GM12892 (cell line): Measurements from ENCODE around the gene RAMP3.

Source experiments
- DNase-seq: peaks from one replicate; pipeline ENCODE4 v3.0.0; 2011; ENCODE audit not compliant: insufficient read length
- FAIRE-seq: peaks from 2 replicates; lab custom pipeline; 2011; peaks lifted over from hg19 to GRCh38; lab: Jason Lieb, UNC
- POLR2A ChIP-seq: IDR thresholded peaks from 2 replicates; pipeline ENCODE4 v1.6.1; 2011; ENCODE audit warnings: low read depth, low read length, control low read depth
- POLR2AphosphoS5 ChIP-seq: IDR thresholded peaks from 2 replicates; pipeline ENCODE4 v1.6.1; 2011; ENCODE audit warnings: low read depth, low read length, control low read depth
- TAF1 ChIP-seq: IDR thresholded peaks from 2 replicates; pipeline ENCODE4 v1.6.1; 2011; ENCODE audit warnings: low read depth, mild to moderate bottlenecking, control low read depth, low read length, borderline replicate concordance

The RAMP3 gene

GRCh38 chr7:45215601-45216062, 58.0 kb downstream of the RAMP3 start:
- TF ChIP-seq TAF1 (no peak), POLR2AphosphoS5 (no peak), POLR2A (no peak)
- DNase-seq (no peak), FAIRE-seq (no peak)

DNA sequence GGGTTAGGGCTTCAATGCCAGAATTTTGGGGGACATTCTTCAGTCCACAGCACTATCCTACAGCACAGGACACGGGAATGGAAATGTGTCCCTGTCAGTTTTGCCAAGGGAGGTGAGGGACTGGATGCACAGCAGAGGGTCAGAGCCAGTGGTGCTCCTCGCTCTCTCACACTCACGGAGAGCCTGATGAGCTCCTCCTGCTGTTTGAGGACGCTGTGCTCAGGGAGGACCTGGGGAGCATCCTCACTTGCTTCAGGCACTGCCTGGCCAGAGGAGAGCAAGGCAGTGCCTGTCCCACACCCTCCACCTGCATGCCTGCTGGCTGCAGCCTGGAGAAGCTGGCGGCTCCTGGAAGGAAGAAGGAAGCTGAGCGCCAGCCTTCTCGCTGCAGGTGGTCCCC, 58.6 kb downstream of the RAMP3 start:
- FAIRE-seq = no peak
- TF ChIP-seq TAF1 (no peak), POLR2A (no peak), POLR2AphosphoS5 (no peak)
- DNase-seq = no peak

- FAIRE-seq (no peak), DNase-seq (no peak)
- TF ChIP-seq POLR2A (no peak), POLR2AphosphoS5 (no peak), TAF1 (no peak)
These were observed 59.1 kb downstream of the RAMP3 start for GRCh38 chr7:45216622-45217165.

DNA sequence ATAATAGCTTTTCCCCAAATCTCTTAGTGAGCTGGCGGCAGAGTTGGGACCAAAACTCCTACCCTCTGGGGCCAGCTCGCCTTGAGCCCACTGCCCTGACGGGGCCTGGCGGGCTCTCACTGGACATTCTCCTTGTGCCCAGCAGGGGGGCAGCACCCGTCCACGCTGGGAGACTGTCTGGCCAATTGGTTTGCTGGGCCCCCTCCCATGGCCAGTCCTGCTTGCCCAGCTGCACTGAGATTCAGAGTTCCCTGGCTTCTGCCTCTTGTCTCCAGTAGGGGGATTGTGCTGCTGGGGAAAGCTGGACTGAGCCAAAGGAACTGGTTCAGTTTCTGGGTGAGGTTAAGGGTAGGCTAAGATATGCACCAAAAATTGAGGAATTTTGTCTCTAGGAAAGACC, 59.8 kb downstream of the RAMP3 start:
- FAIRE-seq (no peak), DNase-seq (no peak)
- TF ChIP-seq TAF1 = no peak
- TF ChIP-seq POLR2AphosphoS5 = no peak
- no peak for TF ChIP-seq POLR2A

- FAIRE-seq = no peak
- TF ChIP-seq POLR2A (no peak), POLR2AphosphoS5 (no peak), TAF1 (no peak)
- no peak for DNase-seq
These were observed 61.5 kb downstream of the RAMP3 start for GRCh38 chr7:45219130-45219529.

DNA sequence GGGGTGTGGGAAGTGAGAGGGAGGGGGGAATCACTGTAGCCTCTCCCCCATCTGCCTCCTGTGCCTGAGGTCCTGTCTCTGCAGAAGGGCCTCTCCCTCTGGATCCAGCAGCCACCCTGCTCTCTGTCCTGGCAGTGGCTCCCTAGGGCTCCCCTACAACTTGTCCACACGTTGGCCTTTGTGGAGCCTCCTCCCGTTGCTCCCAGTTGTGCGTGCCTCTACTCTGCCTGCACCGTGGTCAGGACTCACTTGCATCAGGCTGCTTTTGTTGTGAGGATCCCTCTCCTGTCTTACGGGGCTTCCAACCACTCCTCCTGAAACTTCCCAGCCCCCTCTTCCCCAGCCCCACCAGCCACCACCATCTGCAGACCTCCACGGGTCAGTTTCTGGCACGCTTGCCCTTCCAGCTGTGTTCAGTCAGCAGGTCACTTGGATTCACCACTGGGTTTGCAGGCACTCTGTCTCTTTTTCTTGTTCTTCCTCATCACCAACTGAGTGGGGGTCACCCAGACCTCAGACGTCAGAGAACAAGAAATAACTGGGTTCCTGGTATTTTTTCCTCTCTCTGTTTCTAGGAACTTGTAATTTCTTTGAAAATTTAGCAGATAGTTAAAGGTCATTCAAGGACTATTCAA, 62.3 kb downstream of the RAMP3 start:
- DNase-seq = no peak
- FAIRE-seq = no peak
- TF ChIP-seq TAF1 (no peak), POLR2A (no peak), POLR2AphosphoS5 (no peak)

DNA sequence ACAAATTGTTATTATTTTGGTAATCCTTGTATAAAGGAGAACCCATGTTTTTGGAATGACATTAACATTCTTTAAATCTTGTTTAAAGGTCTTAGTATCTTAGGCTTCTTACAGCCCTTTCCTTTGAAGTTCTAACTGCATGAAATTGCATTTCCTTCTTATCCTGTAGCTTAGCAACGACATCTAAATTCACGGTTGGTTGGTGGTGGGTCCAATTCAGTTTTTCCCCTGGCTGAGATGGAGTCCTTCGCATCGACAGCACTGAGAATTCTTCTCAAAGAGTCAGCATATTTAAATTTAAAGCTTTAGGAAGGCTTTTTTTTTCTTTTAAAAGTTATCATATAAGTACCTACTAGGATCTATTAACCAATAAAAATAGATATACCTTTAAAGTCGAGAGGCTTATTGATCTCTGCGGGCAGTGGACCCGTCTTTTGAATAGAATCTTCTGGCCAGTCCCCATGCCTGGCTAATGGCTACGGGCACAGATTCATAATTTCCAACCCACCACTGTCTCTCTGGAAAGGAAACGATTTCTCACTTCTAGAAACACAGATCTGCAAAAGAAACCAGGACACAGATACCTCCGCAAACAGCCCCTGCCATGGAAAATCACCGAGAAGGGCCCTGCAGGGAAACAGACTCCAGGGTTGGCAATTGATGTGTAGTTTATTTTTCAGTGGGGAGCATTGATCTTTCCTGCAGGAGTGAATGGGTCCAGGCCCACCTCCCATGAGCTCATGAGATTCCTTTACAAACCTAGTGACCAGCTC, 63.4 kb downstream of the RAMP3 start:
- no peak for TF ChIP-seq TAF1
- TF ChIP-seq POLR2AphosphoS5 = no peak
- no peak for DNase-seq
- FAIRE-seq = no peak

- no peak for TF ChIP-seq TAF1
- no peak for TF ChIP-seq POLR2A
- TF ChIP-seq POLR2AphosphoS5 = no peak
- no peak for DNase-seq
- no peak for FAIRE-seq
These were observed 64.5 kb downstream of the RAMP3 start for GRCh38 chr7:45221896-45222604.

DNA sequence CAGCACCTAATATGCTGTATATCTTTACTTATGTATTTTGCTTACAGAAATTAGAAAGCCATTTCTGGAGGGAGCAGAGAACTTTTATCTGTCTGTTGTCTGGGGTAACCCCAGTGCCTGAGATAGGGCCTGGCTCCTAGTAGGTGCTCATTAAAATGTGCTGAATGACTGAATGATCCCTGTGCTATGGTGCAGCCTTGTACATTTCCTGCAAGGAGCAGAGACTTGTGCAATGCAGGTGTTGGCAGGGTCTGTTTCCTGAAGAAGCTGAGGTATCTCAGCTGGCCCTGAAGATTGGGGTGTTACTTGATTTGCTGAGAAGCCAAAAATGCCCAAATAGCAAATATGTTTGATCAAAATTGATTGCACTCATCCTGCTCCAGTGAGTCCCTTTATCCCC, 65.5 kb downstream of the RAMP3 start:
- DNase-seq (no peak), FAIRE-seq (no peak)
- TF ChIP-seq POLR2AphosphoS5 = no peak
- no peak for TF ChIP-seq TAF1
- no peak for TF ChIP-seq POLR2A

- no peak for FAIRE-seq
- no peak for TF ChIP-seq POLR2A
- no peak for TF ChIP-seq TAF1
- no peak for TF ChIP-seq POLR2AphosphoS5
- no peak for DNase-seq
These were observed 66.4 kb downstream of the RAMP3 start for GRCh38 chr7:45223728-45224630.
